Liver (tissue), 9 donors: ENCODE data around the gene SMIM7. TPM values are rescaled to one million over a fixed set of nuclear protein-coding genes. Genes with fewer than 3 reads are reported as not detected.

Source experiments
- DNase-seq: peaks from one replicate; pipeline ENCODE4 v3.0.0-alpha.2; 2017; ENCODE audit warnings: low spot score
- H3K27ac ChIP-seq, 2 donors: one replicate each; pipeline ENCODE4 v1.7.0; 2013; ENCODE audit warnings: inconsistent platforms in 2 of 2, low read length in 2 of 2, control low read depth in 1 of 2, low read depth in 1 of 2, mild to moderate bottlenecking in 1 of 2
- H3K27me3 ChIP-seq, 4 donors: one replicate each; pipeline versions ENCODE4 v1.6.1 to v1.7.0; 2013; ENCODE audit warnings: low read length in 3 of 4, inconsistent platforms in 1 of 4, mild to moderate bottlenecking in 1 of 4, moderate library complexity in 1 of 4; ENCODE audit not compliant: control insufficient read depth in 4 of 4, insufficient read depth in 4 of 4
- H3K36me3 ChIP-seq, 4 donors: one replicate each; pipeline versions ENCODE4 v1.6.1 to v1.7.0; 2013; ENCODE audit warnings: low read length in 3 of 4, mild to moderate bottlenecking in 3 of 4, low read depth in 1 of 4, moderate library complexity in 1 of 4; ENCODE audit not compliant: control insufficient read depth in 4 of 4, insufficient read depth in 3 of 4
- H3K4me1 ChIP-seq, 4 donors: one replicate each; pipeline versions ENCODE4 v1.6.1 to v1.7.0; 2013; ENCODE audit warnings: low read length in 3 of 4, mild to moderate bottlenecking in 3 of 4, moderate library complexity in 1 of 4; ENCODE audit not compliant: control insufficient read depth in 4 of 4, insufficient read depth in 4 of 4
- H3K4me3 ChIP-seq, 3 donors: one replicate each; pipeline versions ENCODE4 v1.6.1 to v1.7.0; 2013; ENCODE audit warnings: low read length in 3 of 3, control low read depth in 1 of 3, low read depth in 1 of 3, mild to moderate bottlenecking in 1 of 3
- H3K9ac ChIP-seq, 2 donors: one replicate each; pipeline ENCODE4 v1.7.0; 2013; ENCODE audit warnings: low read length in 2 of 2, mild to moderate bottlenecking in 2 of 2, moderate library complexity in 2 of 2, control low read depth in 1 of 2, low read depth in 1 of 2
- H3K9me3 ChIP-seq, 4 donors: one replicate each; pipeline versions ENCODE4 v1.6.1 to v1.7.0; 2013; ENCODE audit warnings: low read length in 3 of 4; ENCODE audit not compliant: control insufficient read depth in 4 of 4
- EGR1 ChIP-seq, 2 donors: IDR thresholded peaks; 2 replicates each; pipeline ENCODE4 v1.6.1; 2016 to 2018; ENCODE audit warnings: antibody characterized with exemption in 2 of 2, low read depth in 2 of 2
- FOXA1 ChIP-seq: IDR thresholded peaks from 2 replicates; pipeline ENCODE4 v1.6.1; 2016; ENCODE audit warnings: antibody characterized with exemption
- FOXA2 ChIP-seq: IDR thresholded peaks from 2 replicates; pipeline ENCODE4 v1.6.1; 2016; ENCODE audit warnings: antibody characterized with exemption
- GABPA ChIP-seq, 2 donors: IDR thresholded peaks in 1 of 2; conservative IDR thresholded peaks in 1 of 2; 2 replicates each; pipeline ENCODE4 v1.6.1; 2016; ENCODE audit warnings: antibody characterized with exemption in 2 of 2, mild to moderate bottlenecking in 1 of 2, moderate library complexity in 1 of 2
- HNF4A ChIP-seq, 2 donors: conservative IDR thresholded peaks; 2 replicates each; pipeline ENCODE4 v1.6.1; 2016; ENCODE audit warnings: antibody characterized with exemption in 2 of 2, mild to moderate bottlenecking in 2 of 2
- HNF4G ChIP-seq: IDR thresholded peaks from 2 replicates; pipeline ENCODE4 v1.6.1; 2016; ENCODE audit warnings: antibody characterized with exemption
- JUND ChIP-seq, 2 donors: IDR thresholded peaks; 2 replicates each; pipeline ENCODE4 v1.6.1; 2016; ENCODE audit warnings: antibody characterized with exemption in 2 of 2
- NR2F2 ChIP-seq: IDR thresholded peaks from 2 replicates; pipeline ENCODE4 v1.6.1; 2016; ENCODE audit warnings: antibody characterized with exemption
- RAD21 ChIP-seq, 2 donors: IDR thresholded peaks; 2 replicates each; pipeline ENCODE4 v1.6.1; 2016; ENCODE audit warnings: antibody characterized with exemption in 2 of 2, mild to moderate bottlenecking in 2 of 2
- RXRA ChIP-seq, 2 donors: IDR thresholded peaks; 2 replicates each; pipeline ENCODE4 v1.6.1; 2017 to 2018; ENCODE audit warnings: antibody characterized with exemption in 2 of 2, mild to moderate bottlenecking in 1 of 2
- SP1 ChIP-seq: IDR thresholded peaks from 2 replicates; pipeline ENCODE4 v1.6.1; 2018; ENCODE audit warnings: antibody characterized with exemption, mild to moderate bottlenecking
- TAF1 ChIP-seq: conservative IDR thresholded peaks from 2 replicates; pipeline ENCODE4 v1.6.1; 2016; ENCODE audit warnings: antibody characterized with exemption, mild to moderate bottlenecking
- YY1 ChIP-seq: IDR thresholded peaks from 2 replicates; pipeline ENCODE4 v1.6.1; 2016; ENCODE audit warnings: antibody characterized with exemption, mild to moderate bottlenecking
- WGBS: extraction: QIAGEN DNeasy Blood & Tissue Kit; methylation state at CpG from one replicate; pipeline ENCODE4 v1.1.7; 2013; 5-methylcytosine and 5-hydroxymethylcytosine counted together
- polyA plus RNA-seq, 2 donors: library from polyadenylated mRNA; stranded (reverse) in 1 of 2; unstranded in 1 of 2; fragments of 200-250 nt in 1 of 2; fragments of >200 nt in 1 of 2; fragmentation: Nextera tagmentation in 1 of 2; extraction: Ambion mirVana in 1 of 2; gene quantifications; one replicate each; pipeline versions ENCODE4 v1.2.1 to v1.2.3, GENCODE V29; 2013 to 2015
- total RNA-seq, 2 donors: library from RNA; depleted of rRNA; stranded (reverse); fragments of >200 nt; gene quantifications; one replicate each; pipeline ENCODE4 v1.2.3, GENCODE V29; 2014
- TF ChIP-seq, protein P1 (sequence below): IDR thresholded peaks from 2 replicates; pipeline ENCODE4 v1.6.1; 2016; ENCODE audit warnings: antibody characterized with exemption, mild to moderate bottlenecking
- TF ChIP-seq, protein P2 (sequence below): IDR thresholded peaks from 2 replicates; pipeline ENCODE4 v1.6.1; 2016; ENCODE audit warnings: antibody characterized with exemption
- TF ChIP-seq, protein P3 (sequence below): IDR thresholded peaks from 2 replicates; pipeline ENCODE4 v1.6.1; 2016; ENCODE audit warnings: antibody characterized with exemption
- TF ChIP-seq, protein P4 (sequence below): IDR thresholded peaks from 2 replicates; pipeline ENCODE4 v1.6.1; 2016; ENCODE audit warnings: antibody characterized with exemption
- TF ChIP-seq, protein P5 (sequence below): fragments of 150-350 bp; IDR thresholded peaks from 2 replicates; pipeline ENCODE4 v1.5.1; 2017; ENCODE audit warnings: improper control_type of control experiment, low read depth, low read length; ENCODE audit not compliant: missing input control
- donor health status: healthy.
- donor health status: healthy.
- donor health status: healthy.
- donor health status: healthy.
- donor health status: healthy.

Gene SMIM7
- total and polyA plus RNA-seq, 4 donors: 35.2 to 81.8 (median 46.9) TPM

DNA sequence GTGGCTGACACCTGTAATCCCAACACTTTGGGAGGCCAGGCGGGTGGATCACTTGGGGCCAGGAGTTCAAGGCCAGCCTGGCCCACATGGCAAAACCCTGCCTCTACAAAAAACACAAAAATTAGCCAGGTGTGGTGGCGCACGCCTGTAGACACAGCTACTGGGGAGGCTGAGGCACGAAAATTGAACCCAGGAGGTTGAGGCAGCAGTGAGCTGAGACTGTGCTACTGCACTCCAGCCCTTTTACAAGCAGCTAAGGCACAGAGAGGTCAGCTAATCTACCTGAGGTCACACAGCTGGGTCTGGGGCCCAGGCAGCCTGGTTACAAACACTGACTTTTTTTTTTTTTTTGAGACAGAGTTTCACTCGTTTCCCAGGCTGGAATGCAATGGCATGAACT, 59.1 kb downstream of the SMIM7 start (continued):
- TF ChIP-seq, protein P1, sequence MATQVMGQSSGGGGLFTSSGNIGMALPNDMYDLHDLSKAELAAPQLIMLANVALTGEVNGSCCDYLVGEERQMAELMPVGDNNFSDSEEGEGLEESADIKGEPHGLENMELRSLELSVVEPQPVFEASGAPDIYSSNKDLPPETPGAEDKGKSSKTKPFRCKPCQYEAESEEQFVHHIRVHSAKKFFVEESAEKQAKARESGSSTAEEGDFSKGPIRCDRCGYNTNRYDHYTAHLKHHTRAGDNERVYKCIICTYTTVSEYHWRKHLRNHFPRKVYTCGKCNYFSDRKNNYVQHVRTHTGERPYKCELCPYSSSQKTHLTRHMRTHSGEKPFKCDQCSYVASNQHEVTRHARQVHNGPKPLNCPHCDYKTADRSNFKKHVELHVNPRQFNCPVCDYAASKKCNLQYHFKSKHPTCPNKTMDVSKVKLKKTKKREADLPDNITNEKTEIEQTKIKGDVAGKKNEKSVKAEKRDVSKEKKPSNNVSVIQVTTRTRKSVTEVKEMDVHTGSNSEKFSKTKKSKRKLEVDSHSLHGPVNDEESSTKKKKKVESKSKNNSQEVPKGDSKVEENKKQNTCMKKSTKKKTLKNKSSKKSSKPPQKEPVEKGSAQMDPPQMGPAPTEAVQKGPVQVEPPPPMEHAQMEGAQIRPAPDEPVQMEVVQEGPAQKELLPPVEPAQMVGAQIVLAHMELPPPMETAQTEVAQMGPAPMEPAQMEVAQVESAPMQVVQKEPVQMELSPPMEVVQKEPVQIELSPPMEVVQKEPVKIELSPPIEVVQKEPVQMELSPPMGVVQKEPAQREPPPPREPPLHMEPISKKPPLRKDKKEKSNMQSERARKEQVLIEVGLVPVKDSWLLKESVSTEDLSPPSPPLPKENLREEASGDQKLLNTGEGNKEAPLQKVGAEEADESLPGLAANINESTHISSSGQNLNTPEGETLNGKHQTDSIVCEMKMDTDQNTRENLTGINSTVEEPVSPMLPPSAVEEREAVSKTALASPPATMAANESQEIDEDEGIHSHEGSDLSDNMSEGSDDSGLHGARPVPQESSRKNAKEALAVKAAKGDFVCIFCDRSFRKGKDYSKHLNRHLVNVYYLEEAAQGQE: no peak
- TF ChIP-seq RAD21 (IDR thresholded peaks at IDR 0.05) (no peak), HNF4A (conservative IDR thresholded peaks at IDR 0.05) (no peak), YY1 (no peak)

DNA sequence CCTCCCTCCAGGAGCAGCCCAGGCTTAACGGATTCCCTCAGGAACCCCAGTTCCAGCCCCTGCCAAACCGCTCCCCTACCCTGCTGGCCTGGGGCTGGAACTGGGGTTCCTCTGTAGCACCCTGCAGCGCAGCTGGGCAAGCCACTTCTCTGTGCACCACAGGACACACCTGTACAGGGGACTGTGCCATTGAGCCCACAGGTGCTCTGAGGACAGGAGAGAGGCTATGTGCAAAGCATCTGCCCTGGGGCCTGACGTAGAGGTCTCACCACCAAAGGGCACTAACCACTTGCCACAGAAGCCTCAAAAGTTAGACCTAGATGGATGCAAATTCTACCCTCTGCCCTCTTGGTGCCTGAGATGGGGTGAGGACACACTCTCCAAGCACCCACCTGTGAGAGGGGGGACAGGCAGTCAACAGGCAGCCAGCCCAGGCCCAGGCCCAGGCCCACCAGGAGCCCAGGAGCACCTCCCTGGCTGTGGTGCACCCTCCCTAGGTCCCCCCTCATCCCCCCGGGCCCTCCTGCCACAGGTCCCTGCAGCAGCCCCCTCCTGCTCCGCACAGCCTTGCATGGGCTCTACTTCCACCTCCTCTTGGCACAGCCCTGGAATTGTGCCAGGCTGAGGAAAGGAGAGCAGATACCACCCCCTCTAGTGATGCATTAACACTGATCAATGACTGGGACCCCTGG, 60.1 kb downstream of the SMIM7 start:
- TF ChIP-seq JUND (IDR thresholded peaks at IDR 0.05) (no peak), RXRA (IDR thresholded peaks at IDR 0.05) (no peak), YY1 (no peak), RAD21 (IDR thresholded peaks at IDR 0.05) (no peak), GABPA (IDR thresholded peaks at IDR 0.05 in 1 of 2, conservative IDR thresholded peaks at IDR 0.05 in 1 of 2) (no peak), TAF1 (no peak), FOXA2 (no peak), HNF4G (no peak), SP1 (no peak), HNF4A (conservative IDR thresholded peaks at IDR 0.05) (no peak), FOXA1 (no peak), NR2F2 (no peak), EGR1 (IDR thresholded peaks at IDR 0.05; ENCODE audit: low read depth in 2 of 2) (no peak)
- TF ChIP-seq, protein P2, sequence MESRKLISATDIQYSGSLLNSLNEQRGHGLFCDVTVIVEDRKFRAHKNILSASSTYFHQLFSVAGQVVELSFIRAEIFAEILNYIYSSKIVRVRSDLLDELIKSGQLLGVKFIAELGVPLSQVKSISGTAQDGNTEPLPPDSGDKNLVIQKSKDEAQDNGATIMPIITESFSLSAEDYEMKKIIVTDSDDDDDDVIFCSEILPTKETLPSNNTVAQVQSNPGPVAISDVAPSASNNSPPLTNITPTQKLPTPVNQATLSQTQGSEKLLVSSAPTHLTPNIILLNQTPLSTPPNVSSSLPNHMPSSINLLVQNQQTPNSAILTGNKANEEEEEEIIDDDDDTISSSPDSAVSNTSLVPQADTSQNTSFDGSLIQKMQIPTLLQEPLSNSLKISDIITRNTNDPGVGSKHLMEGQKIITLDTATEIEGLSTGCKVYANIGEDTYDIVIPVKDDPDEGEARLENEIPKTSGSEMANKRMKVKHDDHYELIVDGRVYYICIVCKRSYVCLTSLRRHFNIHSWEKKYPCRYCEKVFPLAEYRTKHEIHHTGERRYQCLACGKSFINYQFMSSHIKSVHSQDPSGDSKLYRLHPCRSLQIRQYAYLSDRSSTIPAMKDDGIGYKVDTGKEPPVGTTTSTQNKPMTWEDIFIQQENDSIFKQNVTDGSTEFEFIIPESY: no peak
- TF ChIP-seq, protein P3, sequence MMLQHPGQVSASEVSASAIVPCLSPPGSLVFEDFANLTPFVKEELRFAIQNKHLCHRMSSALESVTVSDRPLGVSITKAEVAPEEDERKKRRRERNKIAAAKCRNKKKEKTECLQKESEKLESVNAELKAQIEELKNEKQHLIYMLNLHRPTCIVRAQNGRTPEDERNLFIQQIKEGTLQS: no peak
- TF ChIP-seq, protein P4, sequence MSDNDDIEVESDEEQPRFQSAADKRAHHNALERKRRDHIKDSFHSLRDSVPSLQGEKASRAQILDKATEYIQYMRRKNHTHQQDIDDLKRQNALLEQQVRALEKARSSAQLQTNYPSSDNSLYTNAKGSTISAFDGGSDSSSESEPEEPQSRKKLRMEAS: no peak
- TF ChIP-seq, protein P5, sequence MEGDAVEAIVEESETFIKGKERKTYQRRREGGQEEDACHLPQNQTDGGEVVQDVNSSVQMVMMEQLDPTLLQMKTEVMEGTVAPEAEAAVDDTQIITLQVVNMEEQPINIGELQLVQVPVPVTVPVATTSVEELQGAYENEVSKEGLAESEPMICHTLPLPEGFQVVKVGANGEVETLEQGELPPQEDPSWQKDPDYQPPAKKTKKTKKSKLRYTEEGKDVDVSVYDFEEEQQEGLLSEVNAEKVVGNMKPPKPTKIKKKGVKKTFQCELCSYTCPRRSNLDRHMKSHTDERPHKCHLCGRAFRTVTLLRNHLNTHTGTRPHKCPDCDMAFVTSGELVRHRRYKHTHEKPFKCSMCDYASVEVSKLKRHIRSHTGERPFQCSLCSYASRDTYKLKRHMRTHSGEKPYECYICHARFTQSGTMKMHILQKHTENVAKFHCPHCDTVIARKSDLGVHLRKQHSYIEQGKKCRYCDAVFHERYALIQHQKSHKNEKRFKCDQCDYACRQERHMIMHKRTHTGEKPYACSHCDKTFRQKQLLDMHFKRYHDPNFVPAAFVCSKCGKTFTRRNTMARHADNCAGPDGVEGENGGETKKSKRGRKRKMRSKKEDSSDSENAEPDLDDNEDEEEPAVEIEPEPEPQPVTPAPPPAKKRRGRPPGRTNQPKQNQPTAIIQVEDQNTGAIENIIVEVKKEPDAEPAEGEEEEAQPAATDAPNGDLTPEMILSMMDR: no peak
- TF ChIP-seq, protein P1: no peak

More for the DNA sequence above, 60.1 kb downstream of the SMIM7 start:
- DNase-seq: no peak
- 90% methylated on average over 6 of the region's 6 CpGs for WGBS
- Histone ChIP-seq H3K9me3 (no peaks in the 10 kb centered on the region), H3K4me3 (no peak overlapping the region), H3K27ac (no peak overlapping the region), H3K4me1 (peaks cover 0 to 2% (median 0%) of the 10 kb centered on the region in 4 donors), H3K36me3 (no peaks in the 10 kb centered on the region), H3K27me3 (no peaks in the 10 kb centered on the region), H3K9ac (no peak overlapping the region)
